ENCODE measurements around the gene CNTNAP2.

CNTNAP2 gene

GRCh38 chr7:146764458-146764857 lies 647.9 kb downstream of the CNTNAP2 start:
- DNase-seq (ENCODE audit: low read depth in 2 of 2): no peak

GRCh38 chr7:146768957-146769356 lies 652.4 kb downstream of the CNTNAP2 start:
- no peak for DNase-seq (ENCODE audit: low read depth in 2 of 2)

GRCh38 chr7:146772601-146773000 lies 656.0 kb downstream of the CNTNAP2 start:
- no peak for DNase-seq (ENCODE audit: low read depth in 2 of 2)

- DNase-seq (ENCODE audit: low read depth in 2 of 2): no peak
Observed at GRCh38 chr7:146773506-146773905, 656.9 kb downstream of the CNTNAP2 start.

GRCh38 chr7:146781352-146782116 lies 664.9 kb downstream of the CNTNAP2 start:
- DNase-seq (ENCODE audit: low read depth in 2 of 2): no peak

- no peak for DNase-seq (ENCODE audit: low read depth in 2 of 2)
Observed at GRCh38 chr7:146787266-146787665, 670.7 kb downstream of the CNTNAP2 start.

GRCh38 chr7:146788008-146788407 lies 671.4 kb downstream of the CNTNAP2 start:
- no peak for DNase-seq (ENCODE audit: low read depth in 2 of 2)

- no peak for DNase-seq (ENCODE audit: low read depth in 2 of 2)
Observed at GRCh38 chr7:146791344-146792285, 675.0 kb downstream of the CNTNAP2 start.

- DNase-seq (ENCODE audit: low read depth in 2 of 2): no peak
Observed at GRCh38 chr7:146804620-146805019, 688.0 kb downstream of the CNTNAP2 start.

- no peak for DNase-seq (ENCODE audit: low read depth in 2 of 2)
Observed at GRCh38 chr7:146805082-146805481, 688.5 kb downstream of the CNTNAP2 start.

GRCh38 chr7:146826329-146826728 lies 709.7 kb downstream of the CNTNAP2 start:
- no peak for DNase-seq (ENCODE audit: low read depth in 2 of 2)

GRCh38 chr7:146830686-146831085 lies 714.1 kb downstream of the CNTNAP2 start:
- no peak for DNase-seq (ENCODE audit: low read depth in 2 of 2)

GRCh38 chr7:146831875-146832274 lies 715.3 kb downstream of the CNTNAP2 start:
- DNase-seq (ENCODE audit: low read depth in 2 of 2): no peak

GRCh38 chr7:146844405-146844804 lies 727.8 kb downstream of the CNTNAP2 start:
- no peak for DNase-seq (ENCODE audit: low read depth in 2 of 2)

GRCh38 chr7:146858690-146859089 lies 742.1 kb downstream of the CNTNAP2 start:
- no peak for DNase-seq (ENCODE audit: low read depth in 2 of 2)

- no peak for DNase-seq (ENCODE audit: low read depth in 2 of 2)
Observed at GRCh38 chr7:146861701-146862100, 745.1 kb downstream of the CNTNAP2 start.

- DNase-seq (ENCODE audit: low read depth in 2 of 2): no peak
Observed at GRCh38 chr7:146862415-146862814, 745.8 kb downstream of the CNTNAP2 start.

- DNase-seq (ENCODE audit: low read depth in 2 of 2): no peak
Observed at GRCh38 chr7:146864644-146865043, 748.0 kb downstream of the CNTNAP2 start.

- no peak for DNase-seq (ENCODE audit: low read depth in 2 of 2)
Observed at GRCh38 chr7:146865696-146866095, 749.1 kb downstream of the CNTNAP2 start.

GRCh38 chr7:146874722-146875121 lies 758.1 kb downstream of the CNTNAP2 start:
- no peak for DNase-seq (ENCODE audit: low read depth in 2 of 2)

- DNase-seq (ENCODE audit: low read depth in 2 of 2): no peak
Observed at GRCh38 chr7:146875237-146875785, 758.7 kb downstream of the CNTNAP2 start.

- no peak for DNase-seq (ENCODE audit: low read depth in 2 of 2)
Observed at GRCh38 chr7:146875981-146876380, 759.4 kb downstream of the CNTNAP2 start.

All from activated CD4-positive, alpha-beta T cell treated with anti-CD3 and anti-CD28 coated beads for 24 hours (primary cell).